CD1c-positive myeloid dendritic cell (primary cell): ENCODE measurements around the gene THUMPD2.
A peak's percentile ranks its signal among the peaks of the same experiment; 100 is the strongest.

Source experiments
- DNase-seq: peaks from one replicate; pipeline ENCODE4 v3.0.0-alpha.2; 2016; ENCODE audit errors: extremely low spot score

THUMPD2 gene

GRCh38 chr2:39717067-39717466 lies 62.0 kb downstream of the THUMPD2 start:
- no peak for DNase-seq

- DNase-seq, result no peak
Measured at GRCh38 chr2:39715822-39716221, 63.2 kb downstream of the THUMPD2 start.

GRCh38 chr2:39715095-39715494 lies 64.0 kb downstream of the THUMPD2 start:
- no peak for DNase-seq

DNA sequence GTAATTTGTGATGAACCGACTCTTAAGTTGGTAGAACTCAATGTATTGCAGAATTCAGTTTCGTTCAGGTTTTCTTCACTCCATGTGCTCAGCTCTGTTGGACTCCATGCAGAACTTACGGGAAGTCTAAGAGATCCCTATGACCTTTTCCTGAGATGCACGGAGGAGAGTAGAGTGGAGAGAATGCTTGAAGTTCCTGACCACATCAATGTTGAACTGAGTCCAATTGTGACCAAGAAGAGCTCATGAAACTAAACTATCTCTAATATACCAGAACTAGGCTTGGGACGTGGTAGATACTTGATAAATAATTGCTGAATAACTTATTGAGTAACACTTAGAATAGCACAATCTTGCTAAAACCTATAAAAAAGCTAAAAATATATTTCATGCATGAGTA lies 66.1 kb downstream of the THUMPD2 start:
- DNase-seq, result no peak

- DNase-seq, result no peak
Measured at GRCh38 chr2:39710807-39711206, 68.3 kb downstream of the THUMPD2 start.

DNA sequence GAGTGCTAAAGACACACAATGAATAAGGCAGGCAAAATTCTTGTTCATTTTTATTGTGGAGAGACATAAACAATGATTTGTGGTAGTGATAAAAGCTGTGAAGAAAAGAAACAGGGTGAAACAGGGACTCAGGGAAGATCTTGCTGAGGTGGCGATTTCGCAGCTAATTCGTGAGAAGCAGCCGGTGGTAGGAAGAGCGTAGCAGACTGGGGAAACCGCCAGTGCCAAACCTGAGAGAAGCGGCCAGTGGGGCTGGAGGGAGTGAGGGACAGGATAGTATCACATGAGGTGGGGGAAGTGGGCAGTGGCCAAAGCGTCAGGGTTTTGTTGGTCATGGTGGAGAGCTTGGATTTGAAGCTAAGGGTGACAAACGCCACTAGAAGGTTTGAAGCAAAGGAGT lies 71.1 kb downstream of the THUMPD2 start:
- DNase-seq, result no peak

GRCh38 chr2:39706945-39707344 lies 72.1 kb downstream of the THUMPD2 start:
- DNase-seq, result no peak

GRCh38 chr2:39706312-39706711 lies 72.7 kb downstream of the THUMPD2 start:
- no peak for DNase-seq

- no peak for DNase-seq
Measured at GRCh38 chr2:39705638-39706037, 73.4 kb downstream of the THUMPD2 start.

DNA sequence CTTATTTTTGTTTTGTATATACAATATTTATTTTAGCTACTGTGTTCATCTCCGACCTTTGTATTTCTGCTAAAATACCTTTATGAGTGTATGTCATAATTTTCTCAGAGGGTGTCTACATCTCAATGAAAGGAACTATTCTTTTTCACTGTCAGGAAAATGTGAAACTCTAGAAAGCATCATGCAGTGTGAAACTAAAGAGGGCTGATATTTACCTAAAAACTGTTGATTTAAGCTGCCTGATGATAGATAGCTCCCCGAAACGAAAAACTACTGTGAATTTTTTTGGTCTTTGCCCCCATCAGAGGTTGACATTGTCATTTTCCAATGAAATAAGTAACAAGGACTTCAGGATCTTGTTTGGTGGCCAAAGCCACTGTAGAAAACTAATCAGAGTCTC lies 74.5 kb downstream of the THUMPD2 start:
- DNase-seq, result no peak

DNA sequence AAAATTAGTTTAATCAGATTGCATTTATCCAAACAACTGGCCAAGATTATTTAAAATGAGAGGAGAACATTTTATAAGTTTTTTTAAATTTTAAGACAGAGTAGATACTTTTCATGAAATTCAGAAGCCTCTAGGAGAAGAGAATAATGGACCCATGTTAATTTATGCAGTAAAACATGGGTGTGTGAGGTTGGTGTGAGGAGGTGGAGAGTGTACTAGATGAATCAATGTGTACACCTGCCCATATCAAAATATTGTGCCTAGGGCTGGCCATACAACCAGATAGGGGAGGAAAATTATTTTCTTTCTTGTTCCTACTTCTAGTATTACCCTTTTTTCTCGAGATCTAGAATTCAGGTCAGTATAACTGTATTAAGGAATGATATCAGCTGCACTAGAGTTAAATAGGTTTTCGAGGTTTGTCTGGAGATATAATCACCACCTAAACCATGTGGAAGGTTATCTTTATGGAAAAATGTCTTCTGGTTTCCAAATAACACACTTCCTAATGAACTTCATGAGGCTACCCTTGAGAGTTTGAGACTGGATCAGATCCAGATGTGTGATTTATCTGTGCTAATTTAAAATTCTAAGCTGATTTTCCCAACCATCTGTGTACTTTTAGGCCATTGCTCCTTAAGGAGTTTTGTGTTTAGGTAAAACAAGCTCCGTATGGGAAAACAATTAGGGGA lies 75.7 kb downstream of the THUMPD2 start:
- DNase-seq, result no peak

GRCh38 chr2:39701137-39701536 lies 77.9 kb downstream of the THUMPD2 start:
- DNase-seq, result no peak

- DNase-seq, result no peak
Measured at GRCh38 chr2:39697454-39697853, 81.6 kb downstream of the THUMPD2 start.

DNA sequence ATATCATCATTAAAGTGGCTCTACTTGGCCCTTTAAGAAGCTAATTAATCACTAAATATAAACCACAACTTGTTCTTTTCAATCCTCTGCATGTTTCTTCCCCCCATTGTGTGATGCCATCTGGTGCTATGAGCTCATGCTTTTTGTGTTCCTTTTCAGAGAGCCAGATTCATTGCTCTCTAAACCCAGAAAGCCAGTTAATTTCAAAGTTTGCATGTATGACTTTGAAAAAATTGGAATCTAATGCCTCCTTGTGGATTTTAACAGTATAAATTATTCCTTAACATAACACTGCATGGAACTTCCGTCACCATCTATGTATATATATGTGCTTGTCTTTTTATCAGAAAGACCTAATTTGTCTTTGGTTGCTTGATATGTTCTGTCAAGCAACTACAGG lies 82.2 kb downstream of the THUMPD2 start:
- DNase-seq, result peak; percentile 1

GRCh38 chr2:39696101-39696553 lies 82.9 kb downstream of the THUMPD2 start:
- no peak for DNase-seq

GRCh38 chr2:39693245-39693644 lies 85.8 kb downstream of the THUMPD2 start:
- DNase-seq, result no peak

DNA sequence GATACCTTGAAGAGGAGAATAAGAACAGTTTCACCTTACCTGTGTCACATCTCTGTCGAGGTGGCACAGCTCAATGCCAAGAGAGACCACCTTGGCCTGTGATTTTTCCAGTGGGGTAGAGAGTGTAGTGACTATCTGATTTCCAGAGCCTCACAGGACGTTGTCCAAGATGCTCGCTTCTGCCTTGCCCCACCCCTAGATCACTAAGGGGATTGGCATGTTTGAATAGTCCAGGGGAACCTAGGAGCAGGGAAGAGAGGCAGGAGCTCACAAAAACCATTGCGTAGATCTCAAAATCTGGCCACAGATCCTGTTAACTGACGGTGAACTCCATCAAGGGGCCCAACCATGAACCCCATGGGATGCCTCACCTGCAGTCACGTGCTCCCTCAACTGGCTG lies 89.2 kb downstream of the THUMPD2 start:
- DNase-seq, result no peak

- no peak for DNase-seq
Measured at GRCh38 chr2:39689272-39689841, 89.7 kb downstream of the THUMPD2 start.

- no peak for DNase-seq
Measured at GRCh38 chr2:39688181-39688580, 90.9 kb downstream of the THUMPD2 start.

- DNase-seq, result no peak
Measured at GRCh38 chr2:39686456-39686855, 92.6 kb downstream of the THUMPD2 start.
